LNCAP (cell line): ENCODE data around the gene EBPL.

ENCODE experiments used
- TF ChIP-seq, protein P1 (sequence below): fragments of 450-650 bp; IDR thresholded peaks from 2 replicates; pipeline ENCODE4 v1.5.1; 2017; ENCODE audit warnings: mild to moderate bottlenecking

The EBPL gene

DNA sequence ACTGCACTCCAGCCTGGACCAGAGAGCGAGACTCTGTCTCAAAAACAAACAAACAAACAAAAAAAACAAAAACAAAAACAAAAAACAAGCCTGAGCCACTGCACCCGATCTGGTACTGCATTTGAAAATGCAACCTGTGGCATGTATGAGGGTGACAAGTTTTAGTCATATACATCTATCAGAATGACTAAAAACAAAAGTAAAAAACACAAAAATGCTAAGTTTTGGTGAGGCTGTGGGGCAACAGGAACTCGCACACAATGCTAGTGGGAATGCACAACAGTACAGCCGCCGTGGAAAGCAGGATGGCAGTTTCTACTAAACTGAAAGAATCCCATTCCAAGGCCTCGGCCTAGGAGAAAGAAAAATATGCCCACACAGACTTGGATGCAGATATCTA lies 7.8 kb downstream of the EBPL start:
- TF ChIP-seq, protein P1, sequence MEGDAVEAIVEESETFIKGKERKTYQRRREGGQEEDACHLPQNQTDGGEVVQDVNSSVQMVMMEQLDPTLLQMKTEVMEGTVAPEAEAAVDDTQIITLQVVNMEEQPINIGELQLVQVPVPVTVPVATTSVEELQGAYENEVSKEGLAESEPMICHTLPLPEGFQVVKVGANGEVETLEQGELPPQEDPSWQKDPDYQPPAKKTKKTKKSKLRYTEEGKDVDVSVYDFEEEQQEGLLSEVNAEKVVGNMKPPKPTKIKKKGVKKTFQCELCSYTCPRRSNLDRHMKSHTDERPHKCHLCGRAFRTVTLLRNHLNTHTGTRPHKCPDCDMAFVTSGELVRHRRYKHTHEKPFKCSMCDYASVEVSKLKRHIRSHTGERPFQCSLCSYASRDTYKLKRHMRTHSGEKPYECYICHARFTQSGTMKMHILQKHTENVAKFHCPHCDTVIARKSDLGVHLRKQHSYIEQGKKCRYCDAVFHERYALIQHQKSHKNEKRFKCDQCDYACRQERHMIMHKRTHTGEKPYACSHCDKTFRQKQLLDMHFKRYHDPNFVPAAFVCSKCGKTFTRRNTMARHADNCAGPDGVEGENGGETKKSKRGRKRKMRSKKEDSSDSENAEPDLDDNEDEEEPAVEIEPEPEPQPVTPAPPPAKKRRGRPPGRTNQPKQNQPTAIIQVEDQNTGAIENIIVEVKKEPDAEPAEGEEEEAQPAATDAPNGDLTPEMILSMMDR: no peak

DNA sequence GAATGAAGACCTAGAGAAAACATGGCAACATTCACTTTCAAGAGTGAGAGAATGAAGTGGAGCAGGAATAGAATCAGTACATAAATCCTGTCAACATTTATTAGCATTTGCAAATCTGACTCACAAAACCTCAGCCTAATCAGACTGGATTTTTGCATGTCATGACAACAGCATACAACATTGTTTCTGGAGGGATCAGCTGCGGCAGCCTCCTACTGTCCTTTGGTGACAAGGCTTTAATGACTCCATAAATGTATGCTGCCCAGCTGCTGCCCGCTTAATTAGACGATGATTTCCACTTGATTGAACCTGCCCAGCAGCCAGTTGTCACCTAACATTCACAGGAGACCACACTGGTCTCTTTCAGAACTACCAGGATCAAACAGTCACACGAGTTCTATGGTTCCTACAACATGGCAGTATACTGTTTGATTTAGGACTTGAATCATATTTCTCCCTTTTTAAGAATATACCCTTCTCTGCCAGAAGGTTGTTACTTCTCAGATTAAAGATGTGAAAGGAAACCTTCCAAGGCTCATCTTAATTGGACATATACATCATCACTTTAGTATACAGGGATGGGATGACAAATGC lies 9.3 kb downstream of the EBPL start:
- TF ChIP-seq, protein P1: no peak

DNA sequence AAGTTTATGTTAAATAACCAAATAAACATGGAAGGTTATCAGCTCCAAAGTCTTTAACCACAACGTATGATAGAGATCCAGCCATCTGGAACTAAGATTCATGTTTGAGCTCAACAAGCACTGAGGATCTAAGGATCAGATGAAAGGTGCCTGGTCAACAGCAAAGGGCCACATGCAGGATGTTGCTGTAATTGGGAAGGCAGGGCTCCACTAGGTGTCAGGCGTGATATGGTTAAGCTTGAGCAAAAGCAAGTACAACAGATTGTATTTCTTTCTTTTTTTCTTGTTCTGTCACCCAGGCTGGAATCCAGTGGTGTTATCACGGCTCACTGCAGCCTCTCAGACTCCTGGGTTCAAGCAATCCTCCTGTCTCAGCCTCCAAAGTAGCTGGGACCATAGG lies 12.0 kb downstream of the EBPL start:
- TF ChIP-seq, protein P1: no peak

DNA sequence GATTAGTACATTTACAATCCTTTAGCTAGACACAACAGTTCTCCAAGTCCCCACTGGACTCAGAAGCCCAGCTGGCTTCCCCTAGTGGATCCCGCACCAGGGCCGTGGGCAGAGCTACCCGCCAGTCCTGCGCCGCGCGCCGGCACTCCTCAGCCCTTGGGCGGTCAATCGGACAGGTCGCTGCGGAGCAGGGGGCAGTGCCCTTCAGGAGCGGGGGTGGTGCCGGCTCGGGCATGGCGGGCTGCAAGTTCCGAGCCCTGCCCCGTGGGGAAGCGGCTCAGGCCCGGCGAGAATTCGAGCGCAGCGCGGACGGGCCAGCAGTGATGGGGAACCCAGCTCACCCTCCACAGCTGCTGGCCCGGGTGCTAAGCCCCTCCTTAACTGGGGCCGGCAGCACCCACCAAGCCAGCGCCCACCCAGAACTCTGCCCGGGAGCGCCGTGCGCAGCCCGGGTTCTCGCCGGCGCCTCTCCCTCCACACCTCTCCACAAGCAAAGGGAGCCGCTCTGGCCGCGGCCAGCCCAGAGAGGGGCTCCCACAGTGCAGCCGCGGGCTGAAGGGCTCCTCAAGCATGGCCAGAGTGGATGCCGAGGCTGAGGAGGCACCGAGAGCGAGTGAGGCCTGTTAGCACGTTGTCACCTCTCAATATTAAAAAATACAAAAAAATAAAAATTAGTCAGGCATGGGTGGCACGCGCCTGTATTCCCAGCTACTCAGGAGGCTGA lies 12.9 kb downstream of the EBPL start:
- TF ChIP-seq, protein P1: no peak

DNA sequence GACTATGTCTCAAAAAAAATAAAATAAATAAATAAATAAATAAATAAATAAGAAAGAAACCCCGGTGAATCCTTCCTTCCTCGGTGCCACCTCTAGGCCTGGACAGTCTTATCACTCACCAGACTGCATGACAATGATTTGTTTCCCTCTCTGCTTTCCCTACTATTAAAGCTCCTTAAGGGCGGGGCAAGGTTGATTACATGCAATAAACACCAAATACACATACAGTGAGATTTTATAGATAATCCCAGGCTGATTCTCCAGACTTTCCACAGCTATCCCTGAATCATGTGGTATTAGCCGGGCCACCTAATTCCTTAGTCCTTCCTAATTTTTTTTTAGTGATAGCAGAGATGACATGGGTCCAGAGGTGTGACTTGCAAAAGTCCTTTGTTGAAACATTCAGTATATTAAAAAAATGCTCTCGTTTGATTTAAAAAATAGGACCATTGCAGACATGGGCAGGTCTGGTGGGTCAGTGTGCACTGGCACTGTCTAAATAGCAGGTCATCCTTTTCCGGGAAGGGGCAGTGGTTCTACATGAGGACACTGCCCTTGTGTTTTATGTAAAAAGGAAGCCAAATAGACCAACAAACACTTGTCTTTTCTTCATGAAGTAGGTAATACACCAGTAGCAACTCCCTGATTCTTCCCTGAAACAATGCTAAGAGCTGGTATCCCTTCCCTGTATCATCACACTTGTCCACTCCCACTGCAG lies 14.5 kb downstream of the EBPL start:
- TF ChIP-seq, protein P1: no peak

DNA sequence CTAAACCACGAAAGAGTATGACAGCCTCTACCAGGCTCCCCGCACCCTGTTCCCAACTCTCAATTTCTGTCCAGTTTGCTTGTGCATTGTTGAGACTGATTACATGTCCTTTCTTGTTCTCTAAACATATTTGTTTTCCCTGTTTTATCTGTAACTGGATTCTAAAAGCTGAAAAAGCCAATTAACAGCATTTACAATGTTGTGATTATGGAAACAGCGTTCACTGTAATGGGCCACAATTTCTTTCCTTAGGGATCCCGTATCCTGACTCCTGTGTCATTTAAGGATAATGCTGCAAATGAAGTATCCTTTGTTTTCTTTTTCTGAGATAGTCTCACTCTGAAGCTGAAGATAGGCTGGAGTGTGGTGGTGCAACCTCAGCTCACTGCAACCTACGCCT lies 20.5 kb downstream of the EBPL start:
- TF ChIP-seq, protein P1: no peak

DNA sequence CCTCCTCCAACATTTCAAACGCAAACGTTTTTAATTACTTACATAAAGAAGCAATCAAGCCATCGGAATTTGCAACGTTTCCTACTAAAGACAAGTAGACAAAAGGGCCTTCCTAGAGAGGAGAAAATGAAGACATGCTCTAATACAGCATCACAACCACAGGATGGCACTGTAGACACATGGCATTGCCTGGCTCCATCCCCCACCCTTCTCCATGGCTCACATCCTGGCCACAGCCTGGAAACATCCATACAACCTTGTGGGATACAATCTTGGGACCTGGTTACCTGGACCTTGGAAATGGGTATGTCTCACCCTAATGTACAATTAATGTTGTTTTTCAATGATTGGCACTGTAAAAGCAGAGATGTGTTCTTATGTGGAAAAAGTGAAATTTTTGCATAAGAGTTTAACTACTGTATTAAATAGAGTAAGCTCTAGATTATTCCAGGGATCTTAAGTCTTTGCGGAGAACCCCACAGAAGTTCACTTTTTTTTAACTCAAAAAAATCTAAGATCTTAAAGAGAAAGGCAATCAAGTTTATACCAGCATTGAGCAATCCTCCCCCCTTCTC lies 21.5 kb downstream of the EBPL start:
- TF ChIP-seq, protein P1: peak; percentile 64
